WERI-Rb-1 (cell line): Measurements from ENCODE around the gene STK40.

Source experiments
- DNase-seq: peaks from one replicate; pipeline ENCODE4 v3.0.0-alpha.2; 2020
- H3K27ac ChIP-seq: fragments of 250-450 bp; sonication (Bioruptor Pico); 2 replicates; pipeline ENCODE4 v1.5.1; 2020; ENCODE audit warnings: mild to moderate bottlenecking, moderate library complexity
- H3K27me3 ChIP-seq: fragments of 250-450 bp; sonication (Bioruptor Pico); 2 replicates; pipeline ENCODE4 v1.5.1; 2021; ENCODE audit warnings: mild to moderate bottlenecking, low read depth, moderate library complexity; ENCODE audit not compliant: insufficient read depth, severe bottlenecking
- H3K36me3 ChIP-seq: fragments of 250-450 bp; sonication (Bioruptor Pico); 2 replicates; pipeline ENCODE4 v1.5.1; 2020; ENCODE audit warnings: mild to moderate bottlenecking, moderate library complexity
- H3K4me3 ChIP-seq: 2 replicates; pipeline ENCODE4 v1.5.1; 2011; ENCODE audit warnings: low read depth, mild to moderate bottlenecking, control low read depth, low read length
- H3K9me3 ChIP-seq: fragments of 250-450 bp; sonication (Bioruptor Pico); 2 replicates; pipeline ENCODE4 v1.5.1; 2021; ENCODE audit warnings: mild to moderate bottlenecking, moderate library complexity; ENCODE audit not compliant: severe bottlenecking
- TF ChIP-seq, protein P1 (sequence below): IDR thresholded peaks from 2 replicates; pipeline ENCODE4 v1.5.1; 2011; ENCODE audit warnings: low read depth, mild to moderate bottlenecking, control low read depth, inconsistent platforms, low read length

Gene STK40

DNA sequence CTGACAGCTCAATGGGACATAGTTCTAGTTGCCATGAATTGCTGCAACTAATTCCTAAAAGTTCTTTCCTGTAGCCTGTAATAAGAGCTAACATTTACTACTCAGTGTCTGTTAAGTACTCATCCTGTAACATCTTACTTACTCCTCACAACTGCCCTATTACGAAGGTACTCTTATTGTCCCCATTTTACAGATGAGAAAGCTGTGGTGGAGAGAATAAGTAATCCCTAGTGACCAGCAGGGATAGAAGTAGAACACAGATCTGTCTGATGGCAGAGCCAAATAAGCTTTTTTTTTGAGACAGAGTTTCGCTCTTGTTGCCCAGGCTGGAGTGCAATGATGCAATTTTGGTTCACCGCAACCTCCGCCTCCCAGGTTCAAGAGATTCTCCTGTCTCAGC is 3.1 kb downstream of the STK40 start:
- peaks cover 8% of the 10 kb centered on the region for H3K36me3 ChIP-seq
- TF ChIP-seq, protein P1, sequence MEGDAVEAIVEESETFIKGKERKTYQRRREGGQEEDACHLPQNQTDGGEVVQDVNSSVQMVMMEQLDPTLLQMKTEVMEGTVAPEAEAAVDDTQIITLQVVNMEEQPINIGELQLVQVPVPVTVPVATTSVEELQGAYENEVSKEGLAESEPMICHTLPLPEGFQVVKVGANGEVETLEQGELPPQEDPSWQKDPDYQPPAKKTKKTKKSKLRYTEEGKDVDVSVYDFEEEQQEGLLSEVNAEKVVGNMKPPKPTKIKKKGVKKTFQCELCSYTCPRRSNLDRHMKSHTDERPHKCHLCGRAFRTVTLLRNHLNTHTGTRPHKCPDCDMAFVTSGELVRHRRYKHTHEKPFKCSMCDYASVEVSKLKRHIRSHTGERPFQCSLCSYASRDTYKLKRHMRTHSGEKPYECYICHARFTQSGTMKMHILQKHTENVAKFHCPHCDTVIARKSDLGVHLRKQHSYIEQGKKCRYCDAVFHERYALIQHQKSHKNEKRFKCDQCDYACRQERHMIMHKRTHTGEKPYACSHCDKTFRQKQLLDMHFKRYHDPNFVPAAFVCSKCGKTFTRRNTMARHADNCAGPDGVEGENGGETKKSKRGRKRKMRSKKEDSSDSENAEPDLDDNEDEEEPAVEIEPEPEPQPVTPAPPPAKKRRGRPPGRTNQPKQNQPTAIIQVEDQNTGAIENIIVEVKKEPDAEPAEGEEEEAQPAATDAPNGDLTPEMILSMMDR = no peak
- no peak overlapping the region for H3K27ac ChIP-seq
- H3K4me3 ChIP-seq = no peak overlapping the region
- DNase-seq = no peak
- no peaks in the 10 kb centered on the region for H3K27me3 ChIP-seq
- H3K9me3 ChIP-seq = no peaks in the 10 kb centered on the region

DNA sequence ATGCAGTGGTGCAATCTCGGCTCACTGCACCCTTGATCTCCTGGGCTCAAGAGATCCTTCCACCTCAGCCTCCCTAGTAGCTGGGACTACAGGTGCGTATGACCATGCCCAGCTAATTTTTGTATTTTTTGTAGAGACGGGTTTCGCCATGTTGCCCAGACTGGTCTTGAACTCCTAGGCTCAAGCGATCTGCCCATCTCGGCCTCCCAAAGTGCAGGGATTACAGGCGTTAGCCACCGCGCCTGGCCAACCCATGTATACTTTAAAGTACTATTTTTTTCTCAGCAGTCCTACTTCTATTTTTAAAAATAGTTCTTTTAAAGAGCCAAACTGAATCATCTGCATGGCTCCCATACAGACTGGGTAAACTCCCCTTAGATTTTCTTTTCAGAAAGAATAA is 3.5 kb downstream of the STK40 start:
- no peaks in the 10 kb centered on the region for H3K9me3 ChIP-seq
- H3K36me3 ChIP-seq = peaks cover 9% of the 10 kb centered on the region
- no peak for DNase-seq
- no peak overlapping the region for H3K4me3 ChIP-seq
- no peak overlapping the region for H3K27ac ChIP-seq
- H3K27me3 ChIP-seq = no peaks in the 10 kb centered on the region
- TF ChIP-seq, protein P1 = no peak

DNA sequence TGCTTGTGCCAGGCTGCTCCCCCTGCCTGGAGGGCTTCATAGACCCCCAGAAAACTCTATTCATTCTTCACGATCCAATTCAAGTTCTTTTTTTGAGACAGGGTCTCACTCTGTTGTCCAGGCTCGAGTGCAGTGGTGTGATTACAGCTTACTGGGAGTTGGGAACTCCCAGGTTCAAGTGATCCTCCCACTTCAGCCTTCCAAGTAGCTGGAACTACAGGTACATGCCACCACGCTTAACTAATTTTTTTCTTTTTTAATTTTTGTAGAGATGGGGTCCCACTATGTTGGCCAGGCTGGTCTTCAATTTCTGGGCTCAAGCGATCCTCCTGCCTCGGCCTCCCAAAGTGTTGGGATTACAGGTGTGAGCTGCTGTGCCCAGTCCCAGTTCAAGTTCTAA is 4.3 kb downstream of the STK40 start:
- TF ChIP-seq, protein P1 = no peak
- no peak for DNase-seq
- Histone ChIP-seq H3K4me3 (no peak overlapping the region), H3K27me3 (no peaks in the 10 kb centered on the region), H3K9me3 (no peaks in the 10 kb centered on the region), H3K36me3 (peaks cover 11% of the 10 kb centered on the region), H3K27ac (no peak overlapping the region)

DNA sequence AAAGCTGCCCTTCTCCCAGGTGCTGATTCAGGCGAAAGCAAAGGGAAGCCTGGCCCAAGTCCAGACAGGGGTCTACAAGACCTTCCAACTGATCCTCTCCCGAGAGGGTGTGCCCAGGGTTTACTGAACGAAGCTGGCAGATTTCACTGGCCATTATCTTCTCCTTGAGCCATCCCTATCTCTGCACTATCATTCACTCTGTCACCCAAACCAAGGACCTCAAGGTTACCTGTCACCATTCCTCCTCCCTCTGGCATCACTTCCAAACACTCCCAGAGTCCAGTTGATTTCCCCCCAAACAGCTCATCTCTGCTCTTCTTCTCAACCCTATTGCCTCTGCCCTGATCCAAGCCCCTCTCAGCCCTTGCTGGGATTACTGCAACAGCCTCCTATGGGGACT is 4.9 kb downstream of the STK40 start:
- H3K36me3 ChIP-seq = peaks cover 17% of the 10 kb centered on the region
- no peak overlapping the region for H3K4me3 ChIP-seq
- no peaks in the 10 kb centered on the region for H3K27me3 ChIP-seq
- DNase-seq = no peak
- no peaks in the 10 kb centered on the region for H3K9me3 ChIP-seq
- TF ChIP-seq, protein P1 = no peak
- no peak overlapping the region for H3K27ac ChIP-seq

DNA sequence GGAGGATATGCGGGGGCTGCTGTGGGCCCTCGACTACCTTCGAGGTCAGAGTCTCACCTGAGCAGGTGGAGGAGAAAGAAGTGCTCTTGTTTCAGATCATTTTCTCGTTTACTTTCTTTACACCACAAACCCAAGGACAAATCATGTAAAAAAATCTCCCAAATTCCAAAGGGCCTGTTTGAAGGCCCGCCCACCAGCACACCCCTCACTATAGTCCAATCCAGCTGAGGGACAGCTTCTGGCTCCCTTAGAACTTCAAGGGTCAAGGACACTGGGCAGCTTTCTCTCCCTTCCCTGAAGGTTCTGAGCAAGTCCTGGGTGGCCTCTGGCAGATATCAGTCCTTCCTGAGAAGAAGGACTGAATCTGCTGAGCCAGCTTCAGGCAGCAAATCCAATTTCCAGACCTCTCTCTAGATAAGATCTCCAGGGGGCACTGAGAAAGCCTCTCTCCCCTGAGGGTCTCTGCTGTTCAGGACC is 5.5 kb downstream of the STK40 start:
- Histone ChIP-seq H3K4me3 (no peak overlapping the region), H3K27ac (no peak overlapping the region), H3K36me3 (peaks cover 17% of the 10 kb centered on the region), H3K27me3 (no peaks in the 10 kb centered on the region), H3K9me3 (no peaks in the 10 kb centered on the region)
- no peak for DNase-seq
- TF ChIP-seq, protein P1 = no peak

DNA sequence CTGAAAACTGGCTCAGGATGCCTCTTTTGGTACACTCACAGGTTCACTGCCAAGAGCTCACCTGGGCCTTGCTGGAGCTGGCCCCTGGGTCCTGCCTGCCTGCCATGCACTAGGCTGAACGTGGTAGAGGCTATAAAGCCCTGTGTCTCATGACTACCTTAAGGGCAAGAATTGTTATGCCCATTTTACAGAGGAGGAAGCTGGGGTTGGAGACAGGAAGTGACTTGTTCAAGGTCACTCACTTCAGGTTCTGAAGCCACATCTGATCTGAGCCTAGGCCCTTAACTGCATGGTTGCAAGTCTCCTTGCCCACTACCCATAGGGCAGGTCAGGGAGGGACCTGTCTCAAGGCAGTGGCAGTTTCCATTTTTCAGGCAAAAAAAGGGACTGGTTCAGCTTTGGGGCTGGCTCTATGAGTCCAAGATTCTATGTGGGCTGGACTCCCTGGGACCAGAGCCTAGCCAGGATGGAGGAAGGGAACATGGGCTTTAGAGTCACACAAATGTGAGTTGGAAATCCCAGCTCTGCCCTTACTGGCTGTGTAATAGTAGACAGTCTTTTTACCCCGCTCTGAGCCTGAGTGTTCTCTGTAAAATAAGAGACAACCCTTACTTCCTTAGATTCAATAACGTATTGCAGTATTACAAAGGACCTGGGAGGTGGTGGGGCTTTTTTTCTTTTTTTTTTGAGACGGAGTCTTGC is 7.8 kb downstream of the STK40 start:
- Histone ChIP-seq H3K27me3 (no peaks in the 10 kb centered on the region), H3K4me3 (no peak overlapping the region), H3K27ac (no peak overlapping the region), H3K9me3 (no peaks in the 10 kb centered on the region), H3K36me3 (peaks cover 17% of the 10 kb centered on the region)
- no peak for DNase-seq
- TF ChIP-seq, protein P1 = no peak
